ENCODE measurements around the gene MRTFA.
A peak's percentile ranks its signal among the peaks of the same experiment; 100 is the strongest.
"Not testable (repeated sequence)": the region's sequence is repeated elsewhere in the genome, so short reads cannot be mapped to it uniquely, and the experiment has no call there.

Gene MRTFA

DNA sequence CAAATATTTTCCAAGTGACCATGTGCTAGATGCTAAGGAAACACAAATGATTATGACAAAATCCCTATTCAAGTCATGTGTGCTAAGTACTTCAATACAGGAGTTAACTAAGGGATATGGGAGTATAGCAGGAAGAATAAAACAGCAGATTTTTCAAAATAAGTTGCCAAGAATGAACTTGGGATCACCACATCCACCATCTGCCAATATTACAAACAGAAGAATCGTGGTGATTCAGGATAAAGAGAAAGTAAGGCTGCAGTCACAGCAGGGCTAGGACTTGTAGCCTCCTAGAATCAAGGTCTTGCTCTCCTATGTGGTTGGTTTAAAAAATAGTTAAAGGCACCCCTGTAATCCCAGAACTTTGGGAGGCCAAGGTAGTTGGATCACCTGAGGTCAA lies 34.3 kb downstream of the MRTFA start:
- TF ChIP-seq, protein P1, sequence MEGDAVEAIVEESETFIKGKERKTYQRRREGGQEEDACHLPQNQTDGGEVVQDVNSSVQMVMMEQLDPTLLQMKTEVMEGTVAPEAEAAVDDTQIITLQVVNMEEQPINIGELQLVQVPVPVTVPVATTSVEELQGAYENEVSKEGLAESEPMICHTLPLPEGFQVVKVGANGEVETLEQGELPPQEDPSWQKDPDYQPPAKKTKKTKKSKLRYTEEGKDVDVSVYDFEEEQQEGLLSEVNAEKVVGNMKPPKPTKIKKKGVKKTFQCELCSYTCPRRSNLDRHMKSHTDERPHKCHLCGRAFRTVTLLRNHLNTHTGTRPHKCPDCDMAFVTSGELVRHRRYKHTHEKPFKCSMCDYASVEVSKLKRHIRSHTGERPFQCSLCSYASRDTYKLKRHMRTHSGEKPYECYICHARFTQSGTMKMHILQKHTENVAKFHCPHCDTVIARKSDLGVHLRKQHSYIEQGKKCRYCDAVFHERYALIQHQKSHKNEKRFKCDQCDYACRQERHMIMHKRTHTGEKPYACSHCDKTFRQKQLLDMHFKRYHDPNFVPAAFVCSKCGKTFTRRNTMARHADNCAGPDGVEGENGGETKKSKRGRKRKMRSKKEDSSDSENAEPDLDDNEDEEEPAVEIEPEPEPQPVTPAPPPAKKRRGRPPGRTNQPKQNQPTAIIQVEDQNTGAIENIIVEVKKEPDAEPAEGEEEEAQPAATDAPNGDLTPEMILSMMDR (IDR thresholded peaks at IDR 0.05): no peak
- no peaks in the 10 kb centered on the region for H3K79me2 ChIP-seq
- no peak overlapping the region for H3K27ac ChIP-seq
- H3K4me2 ChIP-seq (ENCODE audit: low read length): peak overlapping the region; percentile 18
- H3K9me3 ChIP-seq (ENCODE audit: control insufficient read depth, low read length): no peaks in the 10 kb centered on the region
- no peaks in the 10 kb centered on the region for H3K27me3 ChIP-seq (ENCODE audit: control insufficient read depth, insufficient read depth, low read length)
- no peak overlapping the region for H3K4me3 ChIP-seq (ENCODE audit: low read depth, low read length)
- no peaks in the 10 kb centered on the region for H3K36me3 ChIP-seq (ENCODE audit: control insufficient read depth, insufficient read depth, low read length)
- no peak overlapping the region for H3K9ac ChIP-seq
- H3K4me1 ChIP-seq: peaks cover 12% of the 10 kb centered on the region
- H2AFZ ChIP-seq: no peak overlapping the region

DNA sequence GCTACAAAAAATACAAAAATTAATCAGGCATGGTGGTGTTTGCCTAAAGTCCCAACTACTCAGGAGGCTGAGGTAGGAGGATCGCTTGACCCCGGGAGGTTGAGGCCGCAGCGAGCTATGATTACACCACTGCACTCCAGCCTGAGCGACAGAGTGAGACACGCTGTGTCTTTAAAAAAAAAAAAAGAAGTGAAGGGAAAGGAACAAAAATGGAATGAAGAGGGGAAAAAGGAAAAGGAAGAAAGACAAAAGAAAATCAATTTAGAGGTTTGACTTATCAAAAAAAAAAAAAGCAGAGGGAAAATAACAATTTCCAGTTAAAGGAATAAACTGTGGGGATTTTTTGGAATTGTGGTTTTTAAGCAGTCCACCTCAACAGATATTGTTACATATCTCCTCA lies 36.8 kb downstream of the MRTFA start:
- Histone ChIP-seq H2AFZ (no peak overlapping the region), H3K4me1 (peaks cover 3% of the 10 kb centered on the region), H3K4me3 (ENCODE audit: low read depth, low read length) (no peak overlapping the region), H3K4me2 (ENCODE audit: low read length) (no peak overlapping the region), H3K27ac (no peak overlapping the region), H3K36me3 (ENCODE audit: control insufficient read depth, insufficient read depth, low read length) (no peaks in the 10 kb centered on the region), H3K27me3 (ENCODE audit: control insufficient read depth, insufficient read depth, low read length) (no peaks in the 10 kb centered on the region), H3K9ac (no peak overlapping the region), H3K79me2 (peaks cover 4% of the 10 kb centered on the region), H3K9me3 (ENCODE audit: control insufficient read depth, low read length) (no peaks in the 10 kb centered on the region)
- TF ChIP-seq, protein P1 (IDR thresholded peaks at IDR 0.05): no peak

DNA sequence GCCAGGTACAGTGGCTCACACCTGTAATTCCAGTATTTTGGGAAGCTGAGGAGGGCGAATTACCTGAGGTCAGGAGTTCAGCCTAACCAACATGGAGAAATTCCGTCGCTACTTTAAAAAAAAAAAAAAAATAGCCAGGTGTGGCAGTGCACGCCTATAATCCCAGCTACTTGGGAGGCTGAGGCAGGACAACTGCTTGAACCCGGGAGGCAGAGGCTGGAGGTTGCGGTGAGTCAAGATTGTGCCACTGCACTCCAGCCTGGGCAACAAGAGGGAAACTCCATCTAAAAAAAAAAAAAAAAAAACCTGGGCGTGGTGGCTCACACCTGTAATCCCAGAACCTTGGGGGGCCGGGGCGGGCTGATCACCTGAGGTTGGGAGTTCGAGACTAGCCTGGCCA lies 37.8 kb downstream of the MRTFA start:
- H3K9me3 ChIP-seq (ENCODE audit: control insufficient read depth, low read length); H3K9ac ChIP-seq; H3K36me3 ChIP-seq (ENCODE audit: control insufficient read depth, insufficient read depth, low read length); H3K4me3 ChIP-seq (ENCODE audit: low read depth, low read length); H3K79me2 ChIP-seq; H3K27ac ChIP-seq; H3K4me1 ChIP-seq; H3K27me3 ChIP-seq (ENCODE audit: control insufficient read depth, insufficient read depth, low read length); H2AFZ ChIP-seq; H3K4me2 ChIP-seq (ENCODE audit: low read length): not testable (repeated sequence)

DNA sequence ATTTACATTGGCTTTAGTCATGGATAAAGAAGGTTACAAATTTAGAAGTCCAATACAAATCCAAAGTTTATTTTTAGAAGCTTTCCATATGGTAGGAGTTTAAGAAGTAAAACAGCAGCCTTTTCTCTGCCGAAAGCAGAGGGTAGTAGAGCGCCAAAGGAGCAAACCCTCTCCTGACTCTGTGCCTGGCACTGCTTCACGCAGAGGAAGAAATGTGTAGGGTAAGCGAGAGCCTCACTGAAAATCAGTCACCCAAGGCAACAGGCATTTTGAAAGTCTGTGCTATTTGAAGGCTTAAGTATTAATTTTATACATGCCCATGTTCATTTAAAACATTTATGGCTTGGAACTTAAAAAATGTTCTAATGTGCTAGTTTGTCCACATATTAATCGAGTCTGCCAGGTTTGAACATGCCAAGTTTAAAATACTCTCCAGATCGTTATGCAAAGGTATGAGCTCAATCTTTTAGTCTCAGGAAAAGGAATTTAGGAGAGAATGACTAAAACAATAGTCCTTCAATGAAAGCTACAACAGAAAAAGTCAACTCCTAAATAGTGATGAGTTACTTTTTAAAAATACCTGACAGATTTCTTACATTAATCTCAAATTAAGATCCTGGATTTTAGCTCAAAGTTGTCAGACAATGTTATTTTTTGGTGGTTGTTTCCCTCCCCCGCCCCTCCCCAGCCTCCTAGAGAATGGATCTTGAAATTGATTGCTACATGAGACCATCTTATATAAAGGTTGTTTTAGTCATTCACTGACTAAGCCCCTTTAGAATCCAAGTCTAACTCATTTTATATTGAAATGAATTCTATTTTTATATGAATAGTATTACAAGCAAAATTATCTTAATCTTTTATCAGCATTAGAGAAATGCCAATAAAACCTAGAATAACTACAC lies 38.7 kb downstream of the MRTFA start:
- H3K36me3 ChIP-seq (ENCODE audit: control insufficient read depth, insufficient read depth, low read length): no peaks in the 10 kb centered on the region
- peaks cover 5% of the 10 kb centered on the region for H3K4me1 ChIP-seq
- no peak overlapping the region for H3K27ac ChIP-seq

DNA sequence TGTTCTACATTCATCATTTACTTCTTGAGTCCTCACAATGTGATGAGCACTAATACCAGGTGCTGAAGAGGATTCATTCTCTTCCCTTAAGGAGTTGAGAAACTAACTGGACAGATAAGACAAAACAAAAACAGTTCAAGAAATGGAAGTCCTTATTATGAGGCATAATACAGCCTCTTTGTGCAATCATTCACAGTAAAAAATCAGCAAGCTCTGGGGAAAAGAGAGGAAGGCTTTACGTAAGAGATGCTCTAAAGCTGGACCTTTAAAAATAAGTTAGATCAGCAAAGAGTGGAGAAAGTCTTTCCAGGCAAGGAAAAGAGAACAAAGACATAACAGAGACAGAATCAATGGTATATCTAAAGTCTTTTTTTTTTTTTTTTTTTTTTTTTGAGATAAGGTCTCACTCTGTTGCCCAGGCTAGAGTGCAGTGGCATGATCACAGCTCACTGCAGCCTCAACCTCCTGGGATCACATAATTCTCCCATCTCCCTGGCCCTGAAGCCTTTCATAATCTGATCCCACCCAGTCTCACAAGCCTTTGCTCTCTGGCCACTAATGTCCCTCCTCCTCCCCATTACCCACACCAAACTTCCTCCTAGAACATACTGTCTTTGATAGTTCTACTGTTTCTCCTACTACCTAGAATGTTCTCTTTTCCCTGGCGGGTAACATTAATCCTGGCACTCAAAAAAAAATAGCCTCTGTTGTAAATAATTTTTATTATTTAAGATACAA lies 40.9 kb downstream of the MRTFA start:
- peaks cover 4% of the 10 kb centered on the region for H3K79me2 ChIP-seq
- H2AFZ ChIP-seq: no peak overlapping the region
- TF ChIP-seq, protein P1 (IDR thresholded peaks at IDR 0.05): no peak
- peak overlapping the region; percentile 61 for H3K4me2 ChIP-seq (ENCODE audit: low read length)
- no peaks in the 10 kb centered on the region for H3K9me3 ChIP-seq (ENCODE audit: control insufficient read depth, low read length)
- H3K4me3 ChIP-seq (ENCODE audit: low read depth, low read length): no peak overlapping the region
- peaks cover 5% of the 10 kb centered on the region for H3K4me1 ChIP-seq
- no peaks in the 10 kb centered on the region for H3K27me3 ChIP-seq (ENCODE audit: control insufficient read depth, insufficient read depth, low read length)
- H3K36me3 ChIP-seq (ENCODE audit: control insufficient read depth, insufficient read depth, low read length): no peaks in the 10 kb centered on the region
- H3K9ac ChIP-seq: no peak overlapping the region
- H3K27ac ChIP-seq: no peak overlapping the region

More for the DNA sequence above, 38.7 kb downstream of the MRTFA start:
- Histone ChIP-seq H3K4me3 (ENCODE audit: low read depth, low read length) (no peak overlapping the region), H3K9me3 (ENCODE audit: control insufficient read depth, low read length) (no peaks in the 10 kb centered on the region), H2AFZ (no peak overlapping the region), H3K27me3 (ENCODE audit: control insufficient read depth, insufficient read depth, low read length) (no peaks in the 10 kb centered on the region), H3K79me2 (peaks cover 4% of the 10 kb centered on the region), H3K9ac (no peak overlapping the region), H3K4me2 (ENCODE audit: low read length) (no peak overlapping the region)
- TF ChIP-seq, protein P1 (IDR thresholded peaks at IDR 0.05): no peak

Measured in parathyroid adenoma (tissue), 2 donors.